T-helper 9 cell (primary cell): Measurements from ENCODE around the gene ACKR3.

ENCODE experiments used
- DNase-seq: peaks from one replicate; pipeline ENCODE4 v3.0.0-alpha.2; 2020
- total RNA-seq, 2 donors: gene quantifications; one replicate each; lab custom pipeline; 2026; lab: John Stamatoyannopoulos, UW

The ACKR3 gene
- total RNA-seq = 1.4 to 2.8 reads per million in 2 donors

- DNase-seq = peak; percentile 55
Measured at GRCh38 chr2:236569573-236569973, at the start of gene ACKR3. TSS of gene ACKR3 (plus strand) at chr2:236569825. CDS start at chr2:236580466, 10,641 bp downstream.

DNA sequence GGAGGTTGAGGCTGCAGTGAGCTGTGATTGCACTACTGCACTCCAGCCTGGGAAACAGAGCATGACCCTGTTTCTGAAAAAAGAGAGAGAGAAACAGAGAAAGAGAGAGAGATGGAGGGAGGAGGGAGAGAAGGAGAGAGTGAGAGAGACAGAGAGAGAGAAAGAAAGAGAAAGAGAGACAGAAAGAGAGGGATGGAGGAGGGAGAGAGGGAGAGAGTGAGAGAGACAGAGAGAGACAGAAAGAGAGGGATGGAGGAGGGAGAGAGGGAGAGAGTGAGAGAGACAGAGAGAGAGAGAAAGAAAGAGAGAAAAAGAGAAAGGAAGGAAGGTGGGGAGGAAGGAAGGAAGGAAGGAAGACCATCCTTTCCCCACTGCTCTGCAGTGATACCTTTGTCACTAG is 48.1 kb upstream of the ACKR3 start:
- DNase-seq = no peak

GRCh38 chr2:236523249-236523648 is 46.4 kb upstream of the ACKR3 start:
- no peak for DNase-seq

- no peak for DNase-seq
Measured at GRCh38 chr2:236525411-236525997, 44.1 kb upstream of the ACKR3 start.

GRCh38 chr2:236526455-236527158 is 43.0 kb upstream of the ACKR3 start:
- no peak for DNase-seq

GRCh38 chr2:236527159-236527630 is 42.4 kb upstream of the ACKR3 start:
- no peak for DNase-seq

- DNase-seq = no peak
Measured at GRCh38 chr2:236529606-236530005, 40.0 kb upstream of the ACKR3 start.

DNA sequence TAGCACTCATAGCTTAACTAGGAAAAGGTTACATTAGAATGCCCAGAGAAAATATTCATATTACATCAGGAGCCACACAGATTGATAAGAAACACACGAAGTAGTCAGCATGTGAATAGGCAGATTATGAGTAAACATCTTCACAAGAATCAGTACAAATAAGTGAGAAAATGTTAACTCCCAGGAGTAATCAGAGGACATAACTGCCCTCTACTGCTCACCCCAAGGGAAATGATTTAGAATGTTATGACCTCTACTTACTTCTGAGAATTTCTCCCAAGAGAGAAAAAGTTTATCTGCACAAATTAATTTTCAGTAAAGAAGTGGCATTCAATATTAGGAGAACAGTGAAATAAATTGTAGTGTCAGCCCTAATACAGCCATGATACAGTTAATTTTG is 39.1 kb upstream of the ACKR3 start:
- DNase-seq = no peak

DNA sequence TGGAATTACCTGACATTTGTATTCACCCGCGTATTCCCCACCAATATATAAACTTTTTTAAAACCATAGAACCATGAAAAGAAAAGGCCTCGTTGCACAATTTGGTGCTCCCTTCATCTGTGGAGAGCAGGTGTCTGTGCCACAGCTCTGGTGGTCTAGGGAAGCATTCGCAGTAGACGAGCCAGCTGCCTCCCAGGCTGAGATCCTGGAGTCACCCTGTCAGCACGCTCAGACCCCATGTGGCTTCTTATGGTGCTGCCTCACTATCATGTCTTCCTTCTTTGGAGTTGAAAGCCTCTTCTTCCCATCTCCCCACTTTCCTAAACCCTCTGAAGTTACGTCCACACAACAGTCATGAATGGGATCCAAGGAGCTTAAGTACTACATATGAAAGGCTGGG is 38.4 kb upstream of the ACKR3 start:
- no peak for DNase-seq

- DNase-seq = no peak
Measured at GRCh38 chr2:236531996-236532395, 37.6 kb upstream of the ACKR3 start.

DNA sequence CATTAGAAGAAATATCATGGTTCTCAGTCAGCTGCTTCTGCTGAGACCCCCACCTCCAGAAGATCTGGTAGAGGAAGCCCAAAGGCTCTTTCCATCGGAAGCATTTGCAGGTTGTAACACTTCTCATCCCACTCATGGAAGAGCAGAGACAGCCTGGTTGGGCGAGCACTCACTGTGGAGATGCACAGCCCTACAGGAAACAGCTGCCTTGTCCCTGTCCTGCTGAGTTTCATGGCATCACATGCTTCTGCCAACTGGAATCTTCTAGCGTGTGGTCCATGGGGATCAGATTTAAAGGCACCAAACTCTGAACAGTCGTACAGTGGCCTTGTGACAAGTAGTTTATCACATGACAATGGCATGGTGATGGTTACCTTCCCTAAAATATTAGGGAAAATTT is 36.3 kb upstream of the ACKR3 start:
- DNase-seq = no peak

- DNase-seq = no peak
Measured at GRCh38 chr2:236535024-236535423, 34.6 kb upstream of the ACKR3 start.

- DNase-seq = peak; percentile 46
Measured at GRCh38 chr2:236536727-236537398, 32.8 kb upstream of the ACKR3 start.

DNA sequence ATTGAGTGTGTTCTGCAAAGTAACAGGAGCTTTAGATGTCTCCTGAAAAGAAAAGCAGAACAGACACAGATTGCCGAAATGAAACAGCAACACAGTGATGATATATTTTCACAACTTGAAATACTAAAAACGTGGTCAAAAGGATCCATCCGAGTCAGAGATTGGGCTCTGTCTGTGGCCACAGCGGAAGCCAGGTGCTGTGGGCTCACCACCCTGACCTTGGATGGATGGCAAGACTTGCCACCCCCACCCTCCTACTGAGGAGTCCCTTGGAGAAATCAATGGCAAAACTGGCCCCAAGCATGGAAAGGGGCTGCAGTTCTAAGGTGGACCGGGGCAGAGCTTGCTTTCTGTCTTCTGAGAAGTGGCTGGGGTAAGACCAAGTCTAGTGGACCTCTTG is 31.4 kb upstream of the ACKR3 start:
- DNase-seq = no peak

DNA sequence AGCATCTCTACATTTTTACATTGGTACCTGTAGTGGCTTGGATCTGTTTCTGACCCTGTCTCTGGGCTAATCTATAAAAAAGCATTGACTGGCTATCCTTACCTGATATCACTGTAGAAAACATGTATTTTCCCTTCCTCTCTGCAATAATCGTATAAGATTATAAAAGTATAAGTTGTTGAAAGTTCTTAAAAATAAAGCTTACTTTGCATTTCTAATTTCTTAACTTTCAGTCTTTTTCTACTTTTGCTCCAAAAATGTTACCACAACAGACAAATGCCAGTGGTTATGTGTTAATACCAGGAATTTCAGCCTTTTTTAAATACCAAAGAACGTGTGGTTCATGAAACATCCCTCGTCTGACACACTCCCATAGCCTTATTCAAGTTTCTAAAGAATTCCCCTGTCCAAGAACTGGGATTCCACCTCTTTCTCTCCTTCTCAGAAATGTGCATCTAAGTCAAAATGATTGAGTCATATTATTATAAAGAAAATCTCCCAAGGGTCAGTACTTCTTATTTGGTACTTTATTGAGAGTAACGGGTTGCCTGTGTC is 28.5 kb upstream of the ACKR3 start:
- DNase-seq = no peak

- no peak for DNase-seq
Measured at GRCh38 chr2:236544362-236544761, 25.3 kb upstream of the ACKR3 start.

GRCh38 chr2:236545248-236545658 is 24.4 kb upstream of the ACKR3 start:
- no peak for DNase-seq

- no peak for DNase-seq
Measured at GRCh38 chr2:236545814-236546480, 23.7 kb upstream of the ACKR3 start.

GRCh38 chr2:236546561-236547002 is 23.0 kb upstream of the ACKR3 start:
- no peak for DNase-seq

GRCh38 chr2:236547725-236548124 is 21.9 kb upstream of the ACKR3 start:
- no peak for DNase-seq

DNA sequence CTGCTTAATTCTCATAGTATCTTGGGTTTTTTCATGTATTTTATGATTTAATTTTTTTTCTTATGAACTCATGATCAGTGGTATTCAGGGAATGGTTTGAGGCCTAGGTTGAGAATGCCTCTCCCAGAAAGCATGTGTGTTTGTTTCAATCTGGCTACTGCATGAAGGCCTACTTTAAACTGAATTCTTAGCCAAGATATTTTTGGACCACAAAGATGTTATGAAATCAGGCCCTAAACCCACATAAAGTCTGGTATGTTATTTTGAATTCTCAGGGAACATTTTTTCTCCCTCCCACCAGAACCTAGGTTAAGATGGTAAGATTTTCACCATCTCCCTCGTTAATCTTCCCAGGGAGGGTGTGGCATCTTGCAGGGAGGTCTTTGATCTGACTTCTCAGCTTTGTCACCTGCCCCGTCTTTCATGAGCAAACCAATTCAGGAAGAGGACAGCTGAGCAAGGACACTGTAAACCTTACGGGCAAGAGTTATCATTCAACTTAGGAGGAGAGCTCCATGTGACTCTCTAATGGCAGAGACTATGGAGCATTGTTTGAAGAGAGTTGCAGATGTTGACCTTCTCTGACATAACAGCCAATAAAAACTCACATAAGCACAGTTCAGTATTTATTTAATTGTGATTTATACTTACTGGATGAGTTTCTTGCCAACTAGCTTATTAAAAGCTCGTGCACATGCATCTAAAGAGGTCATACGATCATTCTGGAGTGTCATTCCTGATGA is 21.3 kb upstream of the ACKR3 start:
- DNase-seq = no peak

DNA sequence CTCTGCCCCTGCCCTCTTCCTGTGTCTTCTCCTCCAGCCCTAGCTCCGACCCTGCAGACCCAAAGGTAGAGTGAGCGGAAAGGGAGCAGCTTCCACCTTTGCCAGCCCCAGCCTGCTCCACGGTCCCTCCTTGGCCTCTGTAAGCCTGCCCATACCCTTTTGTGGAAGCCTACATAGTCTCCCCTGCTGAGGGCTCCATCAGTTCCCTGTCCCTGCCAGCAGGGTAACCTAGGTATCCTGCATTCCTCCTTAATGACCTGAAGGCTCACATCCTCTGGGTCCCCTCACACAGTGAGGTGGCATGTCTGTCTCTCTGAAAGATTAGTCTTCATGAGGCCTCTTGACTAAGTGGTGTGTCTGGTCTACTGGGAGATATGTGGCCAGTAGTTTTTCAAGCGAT is 20.5 kb upstream of the ACKR3 start:
- DNase-seq = no peak
